Right lobe of liver (tissue), 6 donors: ENCODE measurements around the gene DACH1. TPM values are rescaled to one million over a fixed set of nuclear protein-coding genes. Genes with fewer than 3 reads are reported as not detected.

Experiments
- ATAC-seq, 4 donors: fragments of 200-7000 bp; cut with Tn5 transposase; one replicate each; pipeline ENCODE4 v1.9.1; 2020; ENCODE audit warnings: mild to moderate bottlenecking in 4 of 4, moderate library complexity in 4 of 4
- DNase-seq, 3 donors: peaks; one replicate each; pipeline ENCODE4 v3.0.0-alpha.2; 2020
- H3K27ac ChIP-seq, 3 donors: fragments of 200-600 bp; one replicate each; pipeline ENCODE4 v1.8.0; 2022
- H3K27me3 ChIP-seq, 2 donors: fragments of 200-600 bp; one replicate each; pipeline ENCODE4 v1.8.0; 2022
- H3K36me3 ChIP-seq, 4 donors: fragments of 200-600 bp; sonication (generic) in 1 of 4; one replicate each; pipeline versions ENCODE4 v1.5.1 to v1.8.0; 2017 to 2022; ENCODE audit warnings: control low read depth in 1 of 4
- H3K4me1 ChIP-seq, 4 donors: fragments of 200-600 bp; sonication (generic) in 1 of 4; one replicate each; pipeline versions ENCODE4 v1.5.1 to v1.8.0; 2017 to 2022; ENCODE audit warnings: control low read depth in 1 of 4
- H3K4me3 ChIP-seq, 3 donors: fragments of 200-600 bp; one replicate each; pipeline ENCODE4 v1.8.0; 2022
- H3K9me3 ChIP-seq, 4 donors: fragments of 200-600 bp; sonication (generic) in 1 of 4; one replicate each; pipeline versions ENCODE4 v1.5.1 to v1.8.0; 2017 to 2022; ENCODE audit warnings: control low read depth in 1 of 4
- POLR2A ChIP-seq: fragments of 450-650 bp; IDR thresholded peaks from one replicate; pipeline ENCODE4 v1.6.1; 2017; ENCODE audit warnings: antibody characterized with exemption, mild to moderate bottlenecking
- WGBS: methylation state at CpG from one replicate; pipeline ENCODE4 v1.1.6; 2018; ENCODE audit warnings: low coverage, low lambda C conversion rate; ENCODE audit not compliant: insufficient coverage; ENCODE audit errors: missing lambda C conversion rate; 5-methylcytosine and 5-hydroxymethylcytosine counted together
- intact Hi-C, 2 donors: fragments of 100-400 bp; cut with DNase I; formaldehyde crosslinking; loops; one replicate each; pipeline versions ENCODE4 v1.11.2 to v1.14.1; 2022
- total RNA-seq, 6 experiments: library from RNA; depleted of rRNA in 2 of 6; stranded (reverse); fragments of >200 nt in 2 of 6; fragmentation: NEBNext Ultra II Directional in 3 of 6; extraction: Animal tissue kit (Norgen Biotek cat#: 25700) in 3 of 6; gene quantifications; one replicate each; pipeline versions ENCODE4 v1.1.0 to v1.2.4, GENCODE V29; 2016 to 2023
- TF ChIP-seq, protein P1 (sequence below), 4 donors: fragments of 200-600 bp in 3 of 4; fragments of 450-650 bp in 1 of 4; IDR thresholded peaks; one replicate each; pipeline versions ENCODE4 v1.5.1 to v1.8.0; 2016 to 2022; ENCODE audit warnings: antibody characterized with exemption in 4 of 4, mild to moderate bottlenecking in 2 of 4
- donor health status: DM: no; HTN: yes; CAD: no.
- donor health status: DM: no; HTN: no; CAD: no.
- donor health status: DM: no; HTN: no; CAD: no.
- donor health status: DM: no; HTN: yes; CAD: no.
- donor health status: DM: no; HTN: yes; CAD: no.

Gene DACH1
- total RNA-seq, 6 experiments from 2014 or later, result 0.80 to 1.5 (median 0.94) TPM

GRCh38 chr13:71730267-71730666 lies 136.7 kb downstream of the DACH1 start:
- 64% methylated on average over 1 of the region's 1 CpG for WGBS
- Histone ChIP-seq H3K4me3 (no peak overlapping the region), H3K27ac (no peak overlapping the region), H3K27me3 (no peaks in the 10 kb centered on the region), H3K36me3 (no peaks in the 10 kb centered on the region), H3K4me1 (no peaks in the 10 kb centered on the region), H3K9me3 (no peaks in the 10 kb centered on the region)
- intact Hi-C loops, result no loop called here
- no peak for ATAC-seq
- no peak for DNase-seq
- TF ChIP-seq, protein P1, sequence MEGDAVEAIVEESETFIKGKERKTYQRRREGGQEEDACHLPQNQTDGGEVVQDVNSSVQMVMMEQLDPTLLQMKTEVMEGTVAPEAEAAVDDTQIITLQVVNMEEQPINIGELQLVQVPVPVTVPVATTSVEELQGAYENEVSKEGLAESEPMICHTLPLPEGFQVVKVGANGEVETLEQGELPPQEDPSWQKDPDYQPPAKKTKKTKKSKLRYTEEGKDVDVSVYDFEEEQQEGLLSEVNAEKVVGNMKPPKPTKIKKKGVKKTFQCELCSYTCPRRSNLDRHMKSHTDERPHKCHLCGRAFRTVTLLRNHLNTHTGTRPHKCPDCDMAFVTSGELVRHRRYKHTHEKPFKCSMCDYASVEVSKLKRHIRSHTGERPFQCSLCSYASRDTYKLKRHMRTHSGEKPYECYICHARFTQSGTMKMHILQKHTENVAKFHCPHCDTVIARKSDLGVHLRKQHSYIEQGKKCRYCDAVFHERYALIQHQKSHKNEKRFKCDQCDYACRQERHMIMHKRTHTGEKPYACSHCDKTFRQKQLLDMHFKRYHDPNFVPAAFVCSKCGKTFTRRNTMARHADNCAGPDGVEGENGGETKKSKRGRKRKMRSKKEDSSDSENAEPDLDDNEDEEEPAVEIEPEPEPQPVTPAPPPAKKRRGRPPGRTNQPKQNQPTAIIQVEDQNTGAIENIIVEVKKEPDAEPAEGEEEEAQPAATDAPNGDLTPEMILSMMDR (IDR thresholded peaks at IDR 0.05), result no peak
- no peak for TF ChIP-seq POLR2A

DNA sequence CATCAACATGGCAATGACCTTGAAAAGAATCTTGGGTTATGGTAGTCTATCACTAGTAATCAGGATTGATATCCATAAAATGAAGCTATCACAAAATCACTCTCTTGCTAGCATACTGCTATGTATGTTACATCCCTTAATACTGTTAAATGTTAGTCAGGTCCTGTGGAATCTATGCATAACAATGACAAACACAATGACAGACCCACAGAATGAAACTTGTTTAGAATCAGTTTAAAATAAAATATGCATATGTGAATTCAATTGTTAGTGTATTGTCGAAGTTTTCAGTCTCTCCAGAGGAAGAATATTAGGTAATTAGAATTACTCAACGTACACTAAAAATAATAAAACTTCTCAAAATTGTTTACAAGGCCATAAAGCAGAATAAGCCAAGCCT lies 137.6 kb downstream of the DACH1 start:
- TF ChIP-seq, protein P1 (IDR thresholded peaks at IDR 0.05), result no peak
- TF ChIP-seq POLR2A, result no peak
- DNase-seq (no peak), ATAC-seq (no peak)
- 37% methylated on average over 2 of the region's 2 CpGs for WGBS
- H3K4me3 ChIP-seq, result no peak overlapping the region
- no peaks in the 10 kb centered on the region for H3K9me3 ChIP-seq
- no peaks in the 10 kb centered on the region for H3K27me3 ChIP-seq
- no peaks in the 10 kb centered on the region for H3K36me3 ChIP-seq
- intact Hi-C loops, result no loop called here
- no peaks in the 10 kb centered on the region for H3K4me1 ChIP-seq
- no peak overlapping the region for H3K27ac ChIP-seq

- WGBS, result 58% methylated on average over 1 of the region's 1 CpG
- Histone ChIP-seq H3K27me3 (no peaks in the 10 kb centered on the region), H3K4me1 (no peaks in the 10 kb centered on the region), H3K9me3 (no peaks in the 10 kb centered on the region), H3K27ac (no peak overlapping the region), H3K4me3 (no peak overlapping the region), H3K36me3 (no peaks in the 10 kb centered on the region)
- ATAC-seq (no peak), DNase-seq (no peak)
- TF ChIP-seq, protein P1 (IDR thresholded peaks at IDR 0.05), result no peak
- TF ChIP-seq POLR2A, result no peak
- intact Hi-C loops, result no loop called here
Measured at GRCh38 chr13:71727662-71728061, 139.3 kb downstream of the DACH1 start.

DNA sequence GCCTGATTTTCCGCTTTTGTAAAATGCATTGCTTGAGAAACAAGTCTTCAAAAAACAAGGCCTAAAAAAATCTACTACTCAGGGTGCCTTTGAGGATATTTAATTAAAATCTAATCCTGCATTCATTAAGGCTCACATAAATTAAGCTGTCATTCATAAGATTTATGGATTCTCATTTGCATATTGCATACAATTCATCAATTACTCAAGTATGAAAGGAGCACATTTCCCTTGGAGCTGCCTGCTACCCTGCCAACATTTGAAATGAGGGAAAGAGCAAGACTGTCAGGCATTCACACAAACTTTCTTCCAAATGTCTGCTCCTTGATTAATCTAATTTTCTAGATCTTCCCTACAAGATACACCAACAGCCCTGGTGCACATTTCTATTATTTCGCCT lies 140.0 kb downstream of the DACH1 start:
- no peak for ATAC-seq
- Histone ChIP-seq H3K4me1 (no peaks in the 10 kb centered on the region), H3K27me3 (no peaks in the 10 kb centered on the region), H3K9me3 (no peaks in the 10 kb centered on the region), H3K27ac (no peak overlapping the region), H3K4me3 (no peak overlapping the region), H3K36me3 (no peaks in the 10 kb centered on the region)
- intact Hi-C loops, result no loop called here
- no peak for DNase-seq
- TF ChIP-seq POLR2A, result no peak
- TF ChIP-seq, protein P1 (IDR thresholded peaks at IDR 0.05), result no peak
- 72% methylated on average over 2 of the region's 2 CpGs for WGBS

DNA sequence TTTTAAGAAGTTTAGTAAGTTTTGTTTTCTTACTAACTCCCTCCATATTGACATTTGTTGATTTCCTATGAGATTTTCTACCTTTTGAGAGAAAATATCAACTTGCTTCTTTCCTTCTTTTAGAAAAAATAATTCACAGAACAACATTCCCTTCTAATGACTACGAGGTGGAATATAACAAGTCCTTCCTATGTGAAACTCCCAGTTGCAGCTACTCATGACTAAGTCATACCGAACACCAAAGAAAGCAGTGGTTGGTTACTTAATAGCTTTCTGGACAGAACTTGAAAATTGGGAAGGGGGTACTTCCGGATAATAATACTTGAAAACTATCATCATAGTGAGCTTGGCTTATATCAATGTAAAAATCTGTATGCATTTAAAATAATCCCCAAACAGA lies 144.8 kb downstream of the DACH1 start:
- ATAC-seq (no peak), DNase-seq (no peak)
- Histone ChIP-seq H3K27ac (no peak overlapping the region), H3K27me3 (no peaks in the 10 kb centered on the region), H3K36me3 (no peaks in the 10 kb centered on the region), H3K4me3 (no peak overlapping the region), H3K9me3 (no peaks in the 10 kb centered on the region), H3K4me1 (no peaks in the 10 kb centered on the region)
- intact Hi-C loops, result no loop called here
- TF ChIP-seq, protein P1 (IDR thresholded peaks at IDR 0.05), result no peak
- TF ChIP-seq POLR2A, result no peak
- WGBS, result 54% methylated on average over 3 of the region's 3 CpGs
